Cortex of kidney (tissue), 1 donor: ENCODE data around the gene PREX1.

Source experiments
- DNase-seq: peaks from one replicate; lab custom pipeline; 2025; lab: John Stamatoyannopoulos, UW

PREX1 gene

GRCh38 chr20:48703107-48703506 is 124.7 kb downstream of the PREX1 start:
- no peak for DNase-seq

DNA sequence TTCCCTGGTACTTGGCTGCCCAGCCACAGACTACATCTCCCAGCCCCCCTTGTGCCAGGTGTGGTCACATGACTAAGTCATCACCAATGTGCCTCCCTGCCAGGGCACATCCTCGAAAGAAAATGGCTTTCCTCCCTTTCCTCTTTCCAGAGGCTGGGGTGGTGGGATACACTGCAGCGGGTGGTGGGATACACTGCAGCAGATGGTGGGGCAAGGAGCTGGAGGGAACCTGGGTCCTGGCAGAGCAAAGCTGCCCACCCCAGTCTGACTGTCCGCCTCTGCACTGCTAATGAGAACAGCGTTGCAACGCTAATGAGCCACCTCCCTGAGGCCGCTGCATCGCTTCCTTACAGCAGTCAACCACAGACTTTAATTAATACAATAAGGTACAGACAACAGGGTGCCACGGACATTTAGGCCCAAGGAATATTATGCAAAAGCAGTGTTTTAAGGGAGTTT is 125.3 kb downstream of the PREX1 start:
- DNase-seq: no peak

- no peak for DNase-seq
These were observed 126.1 kb downstream of the PREX1 start for GRCh38 chr20:48701702-48702101.

- no peak for DNase-seq
These were observed 129.1 kb downstream of the PREX1 start for GRCh38 chr20:48698507-48699267.

DNA sequence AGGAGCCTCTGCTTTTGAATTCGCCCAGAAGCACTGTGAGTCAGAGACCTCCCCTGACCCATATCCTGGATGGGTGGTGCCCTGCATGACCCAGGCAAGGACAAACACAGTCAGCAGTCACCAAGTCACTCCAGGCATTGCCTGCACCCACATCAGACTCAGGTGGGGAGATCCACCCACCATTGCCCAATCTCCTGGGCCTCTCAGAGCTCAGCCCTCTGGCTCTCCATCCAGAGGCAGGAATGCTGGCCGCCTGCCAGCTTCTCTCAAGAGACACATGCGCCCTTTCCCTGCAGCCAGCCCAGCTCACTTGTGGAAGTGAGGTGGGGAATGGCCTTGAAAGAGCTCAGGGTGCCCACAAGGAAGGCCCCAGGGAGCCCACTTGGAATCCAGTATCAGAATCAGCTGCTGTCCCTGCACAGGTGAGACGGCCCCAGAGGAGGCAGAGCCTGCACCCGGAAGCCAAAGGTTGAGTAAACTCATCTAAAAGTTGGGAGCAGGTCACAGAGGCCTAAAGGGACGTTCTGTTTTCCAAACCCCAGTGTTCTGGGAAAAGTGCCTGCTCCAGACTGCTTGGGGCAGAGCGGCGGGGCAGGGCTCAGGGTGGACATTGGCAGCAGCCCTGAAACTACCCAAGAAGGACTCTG is 129.8 kb downstream of the PREX1 start:
- no peak for DNase-seq

GRCh38 chr20:48696671-48697070 is 131.1 kb downstream of the PREX1 start:
- DNase-seq: no peak

- no peak for DNase-seq
These were observed 132.1 kb downstream of the PREX1 start for GRCh38 chr20:48695738-48696137.

DNA sequence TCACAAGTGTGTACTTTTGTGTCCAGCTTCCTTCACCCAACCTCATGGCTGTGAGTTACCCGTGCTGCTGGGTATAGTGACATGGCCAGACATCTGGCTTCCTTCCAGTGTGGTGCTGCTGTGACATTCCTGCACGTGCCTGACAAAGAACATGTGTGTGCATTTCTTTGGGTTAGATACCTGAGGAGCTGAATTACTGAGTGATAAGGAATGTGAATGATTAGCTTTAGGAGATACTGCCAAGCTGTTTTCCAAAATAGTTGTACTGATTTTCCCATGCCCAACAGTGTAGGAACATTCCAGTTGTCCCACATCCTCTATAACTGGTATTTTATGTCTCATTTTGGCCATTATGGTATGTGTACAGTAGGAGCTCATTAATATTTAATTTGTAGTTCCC is 132.5 kb downstream of the PREX1 start:
- no peak for DNase-seq

DNA sequence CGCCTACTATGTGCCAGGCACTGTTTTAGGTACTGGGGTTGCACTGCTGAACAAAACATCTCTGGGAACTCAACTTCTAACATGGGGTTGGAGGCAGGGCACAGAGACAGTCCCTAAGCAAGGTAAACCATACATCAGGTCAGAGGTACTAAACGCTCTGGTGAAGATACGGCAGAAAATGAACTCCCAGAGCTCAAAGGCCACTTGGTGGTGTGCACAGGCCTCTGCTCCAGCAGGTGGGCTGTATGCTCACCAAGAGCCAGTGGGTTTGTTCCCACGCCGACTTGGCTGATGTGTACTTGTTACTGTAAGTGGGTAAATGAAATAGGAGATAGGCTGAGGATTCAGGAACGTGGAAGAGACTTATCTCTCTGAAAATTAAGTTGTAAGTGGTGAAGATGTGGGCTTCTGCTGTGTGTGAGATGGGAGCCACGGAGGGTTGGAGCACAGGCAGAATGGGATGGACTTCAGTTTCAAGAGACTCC is 133.4 kb downstream of the PREX1 start:
- DNase-seq: no peak

DNA sequence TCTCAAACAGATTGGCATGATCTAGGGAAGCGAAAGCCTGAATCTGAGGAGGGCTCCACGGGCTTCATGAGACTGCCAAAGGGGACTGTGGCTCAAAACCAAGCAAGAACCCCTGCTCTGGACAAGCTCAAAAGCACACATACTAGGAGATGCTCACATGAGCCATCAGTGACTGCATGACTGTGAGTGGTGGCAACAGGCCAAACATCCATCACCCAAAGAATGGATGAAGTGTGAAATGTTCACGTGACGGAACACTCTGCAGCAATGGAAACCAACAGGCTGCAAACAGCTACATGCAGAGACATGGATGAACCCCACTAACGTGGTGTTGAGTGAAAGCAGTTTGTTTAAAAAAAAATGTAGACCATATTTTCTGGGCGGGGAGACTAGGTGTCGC is 136.3 kb downstream of the PREX1 start:
- DNase-seq: no peak

DNA sequence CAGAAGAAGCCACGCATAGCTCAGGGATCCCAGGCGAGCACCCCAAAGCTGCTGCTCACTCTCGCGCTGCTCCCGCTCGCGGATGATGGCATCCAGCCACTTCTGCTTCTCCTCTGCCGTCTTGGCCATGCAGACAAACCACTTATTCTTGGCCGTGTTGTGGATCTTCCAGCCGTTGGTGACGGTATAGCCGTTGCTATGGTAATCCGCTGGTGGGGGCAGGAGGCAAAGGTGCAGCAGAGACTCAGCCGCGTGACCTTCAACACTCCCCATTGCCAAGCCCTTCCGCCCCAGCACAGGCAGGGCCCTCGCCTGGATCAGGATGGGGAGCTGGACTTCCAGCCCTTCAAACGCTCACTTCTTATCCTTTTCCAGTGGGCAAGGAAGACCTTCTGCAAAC is 136.9 kb downstream of the PREX1 start:
- DNase-seq: no peak

- DNase-seq: no peak
These were observed 137.8 kb downstream of the PREX1 start for GRCh38 chr20:48689874-48690571.

DNA sequence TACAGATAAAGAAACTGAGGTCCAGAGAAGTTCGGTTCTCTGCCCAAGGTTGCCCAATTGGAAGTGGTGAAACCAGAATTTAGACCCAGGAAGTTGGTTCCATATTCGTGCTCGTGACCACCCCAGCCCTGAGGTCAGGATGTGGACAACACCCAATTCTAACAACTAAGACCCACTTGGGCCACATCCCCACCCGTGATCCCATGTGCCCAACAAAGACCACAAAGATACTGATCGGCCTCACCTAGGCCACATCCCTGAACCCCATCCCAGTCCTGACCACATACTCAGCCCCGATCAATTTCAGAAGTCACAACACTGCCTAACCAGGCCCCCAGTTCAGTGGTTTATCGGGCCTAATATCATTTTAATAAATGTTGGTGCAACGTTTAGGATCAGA is 138.4 kb downstream of the PREX1 start:
- DNase-seq: no peak

DNA sequence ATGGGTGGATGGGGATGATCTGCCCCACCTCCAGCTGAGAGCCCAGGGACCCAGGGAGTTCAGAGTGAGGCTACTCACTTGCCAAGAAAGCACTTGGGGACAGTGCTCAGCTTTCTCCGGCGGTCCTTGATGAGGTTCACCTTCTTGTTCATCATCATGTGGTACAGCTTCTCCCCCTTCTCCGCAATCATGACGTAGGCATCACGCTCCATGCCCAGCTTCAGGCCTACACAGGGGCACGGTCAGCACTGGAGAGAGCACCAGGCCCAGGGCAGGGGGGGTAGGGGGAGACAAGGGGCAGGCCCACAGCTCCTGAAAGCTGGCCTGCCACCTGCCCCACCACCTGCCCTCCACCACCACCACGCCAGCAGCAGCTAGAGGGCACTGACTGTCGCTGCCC is 139.2 kb downstream of the PREX1 start:
- DNase-seq: no peak

DNA sequence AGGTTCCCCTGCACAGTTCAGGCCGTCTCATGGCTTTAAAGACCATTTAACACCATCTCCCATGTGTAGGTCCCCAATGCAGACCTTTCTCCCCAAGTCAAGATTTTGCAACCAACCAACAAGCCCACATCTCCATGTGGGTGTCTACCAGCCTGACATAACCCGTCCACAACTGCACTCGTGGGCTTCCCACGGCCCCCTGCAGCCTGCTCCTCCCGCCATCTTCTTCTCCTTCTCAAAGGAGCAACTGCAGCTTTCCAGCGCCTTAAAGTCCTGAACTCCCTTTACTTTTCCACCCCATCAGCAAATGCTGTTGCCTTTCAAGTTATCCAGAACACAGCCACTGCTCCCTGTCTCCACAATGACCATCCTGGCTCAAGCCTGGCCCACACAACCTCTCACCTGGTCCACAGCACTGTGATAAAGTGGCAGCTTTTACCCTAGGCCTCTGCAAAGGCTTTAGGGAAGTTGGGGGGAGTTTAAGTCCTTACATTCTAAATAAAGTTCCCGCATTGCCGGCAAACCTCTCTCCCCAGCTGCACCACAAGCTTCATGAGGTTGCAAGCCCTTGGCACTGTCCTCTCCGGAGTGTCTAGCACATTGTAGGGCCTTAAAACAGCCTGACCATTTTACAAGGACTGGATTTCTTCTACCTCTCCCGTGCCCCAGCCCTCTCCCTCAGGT is 140.5 kb downstream of the PREX1 start:
- DNase-seq: no peak

- DNase-seq: no peak
These were observed 141.3 kb downstream of the PREX1 start for GRCh38 chr20:48686238-48687116.

DNA sequence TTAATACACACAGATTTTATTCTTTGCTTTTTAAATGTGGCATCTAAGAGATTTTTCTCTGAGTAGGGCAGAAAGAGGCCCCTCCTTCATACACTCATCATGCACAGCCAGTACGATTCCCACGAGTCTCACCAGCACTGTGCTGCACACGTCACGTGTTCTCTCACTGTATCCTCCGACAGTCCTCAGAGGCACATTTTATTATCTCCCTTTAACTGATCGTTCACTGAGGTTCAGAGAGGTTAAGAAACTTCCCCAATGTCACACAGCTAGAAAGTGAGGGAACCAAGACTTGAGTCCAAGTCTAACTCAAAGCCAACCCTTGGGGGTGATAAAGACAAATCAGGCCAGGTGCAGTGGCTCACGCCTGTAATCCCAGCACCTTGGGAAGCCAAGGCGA is 142.5 kb downstream of the PREX1 start:
- DNase-seq: no peak

- DNase-seq: no peak
These were observed 143.2 kb downstream of the PREX1 start for GRCh38 chr20:48684501-48685041.

GRCh38 chr20:48683467-48684175 is 144.2 kb downstream of the PREX1 start:
- no peak for DNase-seq
